ENCODE data around the gene RALGPS1.
A peak's percentile ranks its signal among the peaks of the same experiment; 100 is the strongest.

Gene RALGPS1

GRCh38 chr9:127209948-127210640, 295.5 kb downstream of the RALGPS1 start:
- no peak for DNase-seq

- no peak for DNase-seq
These were observed 296.5 kb downstream of the RALGPS1 start for GRCh38 chr9:127210851-127211730.

GRCh38 chr9:127211983-127212382, 297.4 kb downstream of the RALGPS1 start:
- DNase-seq, result no peak

- no peak for DNase-seq
These were observed 297.9 kb downstream of the RALGPS1 start for GRCh38 chr9:127212453-127212852.

- no peak for DNase-seq
These were observed 299.3 kb downstream of the RALGPS1 start for GRCh38 chr9:127213859-127214258.

- DNase-seq, result peak; percentile 44
These were observed 300.1 kb downstream of the RALGPS1 start for GRCh38 chr9:127214421-127215267.

GRCh38 chr9:127215268-127216209, 301.0 kb downstream of the RALGPS1 start:
- no peak for DNase-seq

GRCh38 chr9:127216210-127216887, 301.8 kb downstream of the RALGPS1 start:
- no peak for DNase-seq

- DNase-seq, result no peak
These were observed 302.3 kb downstream of the RALGPS1 start for GRCh38 chr9:127216888-127217217.

- DNase-seq, result no peak
These were observed 304.2 kb downstream of the RALGPS1 start for GRCh38 chr9:127218818-127219217.

GRCh38 chr9:127219520-127219919, 304.9 kb downstream of the RALGPS1 start:
- DNase-seq, result no peak

GRCh38 chr9:127221695-127222094, 307.1 kb downstream of the RALGPS1 start:
- no peak for DNase-seq

GRCh38 chr9:127222388-127223095, 308.0 kb downstream of the RALGPS1 start:
- DNase-seq, result no peak

GRCh38 chr9:127223266-127223665, 308.7 kb downstream of the RALGPS1 start:
- no peak for DNase-seq

GRCh38 chr9:127223810-127224177, 309.2 kb downstream of the RALGPS1 start:
- DNase-seq, result no peak

- peak; percentile 85 for DNase-seq
These were observed 309.7 kb downstream of the RALGPS1 start for GRCh38 chr9:127224178-127224882.

- DNase-seq, result peak; percentile 91
These were observed 310.5 kb downstream of the RALGPS1 start for GRCh38 chr9:127224883-127225739.

GRCh38 chr9:127225801-127226625, 311.4 kb downstream of the RALGPS1 start:
- DNase-seq, result no peak

Measured in T-helper 9 cell (primary cell).